GM19397 (cell line): ENCODE results near the gene OR5B21.

Experiments
- ATAC-seq: cut with Tn5 transposase; IDR thresholded peaks from one replicate; pipeline ENCODE4 v1.9.1; 2021; ENCODE audit warnings: mild to moderate bottlenecking, moderate library complexity; ENCODE audit not compliant: unreplicated experiment

The OR5B21 gene

GRCh38 chr11:58508005-58508404, at the start of gene OR5B21:
Gene OR5B21 (minus strand): TSS chr11:58508105. CDS start chr11:58508105, 0 bp downstream.
- ATAC-seq = no peak

DNA sequence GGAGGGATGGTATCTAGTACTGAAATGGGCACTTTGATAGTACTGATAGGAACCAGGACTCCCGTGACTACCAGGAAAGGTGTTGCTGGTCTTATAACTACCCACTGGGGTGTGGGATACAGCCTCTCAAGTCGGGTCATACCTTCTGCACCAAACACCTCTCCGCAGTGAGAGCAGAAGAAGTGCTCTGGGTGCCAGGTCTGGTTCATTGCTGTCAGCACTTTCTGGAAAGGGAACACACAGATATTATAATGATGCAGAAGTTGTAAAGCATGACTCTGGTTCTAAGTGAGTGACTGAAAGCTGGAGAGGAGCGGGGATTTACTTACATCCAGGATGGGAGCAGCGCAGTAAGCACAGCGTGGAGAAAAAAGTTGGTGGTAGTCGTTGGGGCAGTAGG, 41.7 kb upstream of the OR5B21 start:
- ATAC-seq = no peak

GRCh38 chr11:58546841-58547240, 38.9 kb upstream of the OR5B21 start:
- ATAC-seq = no peak

GRCh38 chr11:58531865-58532341, 24.0 kb upstream of the OR5B21 start:
- no peak for ATAC-seq

GRCh38 chr11:58530236-58530635, 22.3 kb upstream of the OR5B21 start:
- ATAC-seq = no peak

DNA sequence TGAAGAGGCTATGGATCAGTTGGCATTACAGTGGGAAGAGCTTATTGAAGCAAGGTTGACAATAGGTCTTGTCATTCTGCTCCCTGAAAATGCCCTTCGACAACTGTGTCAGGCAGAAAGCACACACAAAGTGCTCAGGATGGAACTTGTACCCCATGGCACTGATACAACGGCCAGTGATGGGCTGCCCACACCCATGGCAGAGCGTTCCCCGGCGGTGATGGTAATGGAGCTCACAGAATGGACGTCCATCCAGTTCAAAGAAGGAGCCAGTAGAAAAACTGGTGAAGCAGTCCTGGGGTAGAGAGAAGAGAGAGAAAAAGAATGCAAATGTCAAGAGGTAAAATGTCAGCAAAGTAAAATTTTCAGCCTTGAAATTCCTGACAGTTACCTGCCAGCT, 19.5 kb upstream of the OR5B21 start:
- no peak for ATAC-seq

- ATAC-seq = no peak
These were observed 18.8 kb upstream of the OR5B21 start for GRCh38 chr11:58526721-58527120.

GRCh38 chr11:58525037-58525614, 17.2 kb upstream of the OR5B21 start:
- peak; percentile 86 for ATAC-seq

DNA sequence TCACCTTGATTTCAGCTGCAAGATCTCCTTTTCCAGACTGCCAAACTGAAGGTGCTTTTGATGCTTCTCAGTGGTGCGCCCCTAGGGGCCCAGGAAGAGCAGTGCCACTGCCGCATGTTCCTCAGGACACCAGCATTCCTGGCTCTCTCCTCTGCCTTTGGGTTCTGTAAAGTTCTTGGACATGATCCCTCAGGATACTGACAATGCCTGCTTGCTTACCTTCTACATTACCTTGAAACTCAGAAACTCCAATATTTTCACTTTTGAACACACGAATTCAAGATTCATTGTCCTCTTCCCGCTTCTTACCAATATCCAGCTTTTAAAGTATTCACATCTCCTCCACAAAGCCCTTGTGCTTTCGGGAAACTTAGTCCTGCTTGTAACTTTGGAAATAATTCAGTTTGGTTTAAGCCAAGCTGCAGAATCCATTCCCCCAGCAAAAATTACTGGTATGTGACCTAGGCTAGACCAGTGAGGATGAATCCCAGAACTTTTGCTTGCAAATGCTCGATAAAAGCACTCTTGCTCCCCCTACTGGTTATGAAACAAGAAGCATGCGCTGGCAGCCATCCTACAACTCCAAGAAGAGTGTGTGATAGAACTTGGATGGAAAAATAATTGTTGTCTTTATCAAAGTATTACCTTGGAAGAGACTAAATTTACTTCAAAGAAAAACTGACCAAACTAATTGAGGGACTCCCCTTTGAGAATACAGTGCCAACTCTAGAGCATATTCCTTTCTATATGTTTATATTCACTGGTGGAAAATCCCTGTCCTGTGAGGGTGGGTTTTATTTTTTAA, 16.5 kb upstream of the OR5B21 start:
- peak; percentile 38 for ATAC-seq

GRCh38 chr11:58513747-58514367, 6.0 kb upstream of the OR5B21 start:
- ATAC-seq = peak; percentile 66

DNA sequence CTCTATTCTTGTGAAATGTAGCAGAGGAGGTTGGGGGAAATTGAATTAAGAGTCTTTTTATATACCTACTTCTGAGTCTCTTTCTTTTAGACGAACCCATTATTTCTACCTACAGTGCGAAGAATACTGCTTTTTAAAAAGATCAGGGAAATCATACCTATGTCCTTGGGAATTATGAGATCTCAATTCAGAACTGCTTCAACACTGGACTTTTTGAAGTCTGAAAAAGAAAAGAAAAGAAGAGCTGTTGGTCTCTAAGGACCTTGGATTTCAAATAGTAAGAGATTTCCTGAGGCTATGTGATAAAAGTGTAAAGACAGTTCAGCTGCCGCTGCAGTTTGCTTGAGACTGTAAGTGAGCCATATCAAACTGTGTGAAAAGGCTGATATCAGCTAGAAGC, 3.7 kb upstream of the OR5B21 start:
- no peak for ATAC-seq

GRCh38 chr11:58509748-58510147, 1.8 kb upstream of the OR5B21 start:
- no peak for ATAC-seq

DNA sequence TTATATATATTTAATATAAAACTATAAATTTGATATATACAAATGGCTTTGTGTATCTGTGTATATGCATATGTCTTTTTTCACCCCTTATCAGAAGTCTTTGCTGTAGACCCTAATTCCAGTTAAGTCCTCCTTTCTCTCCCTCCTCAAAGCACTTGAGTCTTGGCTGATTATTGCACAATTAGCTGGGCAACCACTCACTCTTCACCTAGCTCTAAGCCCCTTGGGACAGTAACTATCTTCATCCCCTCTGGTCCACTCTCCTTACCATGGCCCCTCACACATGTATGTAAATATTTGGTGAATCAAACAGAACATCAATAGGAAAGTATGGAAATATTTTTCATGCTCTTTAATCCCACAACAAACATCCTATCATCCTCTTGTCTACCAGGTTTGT, 909 bp upstream of the OR5B21 start:
- no peak for ATAC-seq

DNA sequence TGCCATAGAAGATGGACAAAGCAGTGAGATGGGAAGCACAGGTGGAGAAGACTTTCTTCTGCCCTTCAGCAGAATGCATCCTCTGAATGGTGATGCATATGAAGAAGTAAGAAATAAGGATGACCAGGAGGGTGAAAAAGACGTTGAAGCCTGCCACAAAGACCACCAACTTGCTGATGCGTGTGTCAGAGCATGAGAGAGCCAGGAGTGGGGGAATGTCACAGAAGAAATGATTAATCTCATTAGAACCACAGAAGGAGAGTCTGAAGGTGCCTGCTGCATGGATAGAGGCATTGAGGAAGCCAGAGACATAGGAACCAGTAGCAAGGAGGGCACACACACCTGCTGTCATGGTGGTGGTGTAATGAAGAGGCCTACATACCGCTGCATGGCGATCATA, 550 bp downstream of the OR5B21 start:
- ATAC-seq = no peak

- ATAC-seq = no peak
These were observed 970 bp downstream of the OR5B21 start for GRCh38 chr11:58506935-58507334.

- ATAC-seq = no peak
These were observed 2.1 kb downstream of the OR5B21 start for GRCh38 chr11:58505849-58506248.

- ATAC-seq = no peak
These were observed 3.7 kb downstream of the OR5B21 start for GRCh38 chr11:58504232-58504631.

DNA sequence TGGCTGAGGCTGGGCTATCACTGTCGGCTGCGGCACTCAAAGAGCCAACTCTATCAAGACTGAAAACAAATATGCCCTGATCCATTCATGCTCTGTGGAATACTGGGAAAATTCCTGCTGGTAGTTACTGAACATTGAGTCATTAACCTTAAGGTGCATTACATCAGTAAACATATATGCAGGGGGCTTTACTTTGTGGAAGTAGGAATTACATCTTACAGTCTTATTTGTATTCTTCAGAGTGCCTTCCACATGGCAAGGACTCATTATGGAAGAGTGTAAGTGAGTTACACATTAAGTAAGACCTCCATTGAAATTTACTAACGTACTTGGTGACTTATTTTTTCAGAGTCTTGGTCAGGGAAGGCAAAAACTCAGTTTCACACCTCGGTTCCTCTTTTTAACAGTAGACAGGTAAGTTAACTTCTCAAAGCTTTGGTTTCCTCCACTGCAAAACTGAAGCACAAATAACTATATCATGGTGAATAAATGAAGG, 4.5 kb downstream of the OR5B21 start:
- peak; percentile 84 for ATAC-seq

DNA sequence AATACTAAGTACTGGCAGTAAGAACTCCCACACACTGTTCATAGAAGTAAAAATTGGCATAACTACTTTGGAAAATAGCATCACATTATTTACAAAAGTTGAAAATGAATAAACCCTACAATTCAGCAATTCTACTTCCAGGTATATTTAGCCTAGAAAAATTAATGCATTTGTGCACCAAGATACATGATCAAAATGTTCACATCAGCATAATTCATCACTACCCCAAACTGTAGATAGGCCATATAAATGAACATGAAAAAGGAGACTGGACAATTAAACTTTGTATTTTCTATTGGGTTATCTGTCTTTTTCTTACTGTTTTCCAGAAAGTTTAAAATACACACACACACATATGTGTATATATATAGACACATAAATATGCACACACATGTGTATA, 5.9 kb downstream of the OR5B21 start:
- no peak for ATAC-seq

- ATAC-seq = no peak
These were observed 9.4 kb downstream of the OR5B21 start for GRCh38 chr11:58498464-58498863.

GRCh38 chr11:58497951-58498350, 10.0 kb downstream of the OR5B21 start:
- ATAC-seq = no peak

GRCh38 chr11:58495906-58496305, 12.0 kb downstream of the OR5B21 start:
- no peak for ATAC-seq
